Suprapubic skin (tissue), 4 donors: ENCODE data around the gene PTPRCAP. TPM values are rescaled to one million over a fixed set of nuclear protein-coding genes. Genes with fewer than 3 reads are reported as not detected.

Experiments
- DNase-seq, 2 donors: peaks; one replicate each; pipeline ENCODE4 v3.0.0-alpha.2; 2019; ENCODE audit warnings: low spot score in 2 of 2
- H3K27ac ChIP-seq: fragments of 200-600 bp; sonication (generic); one replicate; pipeline ENCODE4 v1.5.1; 2019
- H3K27me3 ChIP-seq: fragments of 200-600 bp; sonication (generic); one replicate; pipeline ENCODE4 v1.5.1; 2019
- H3K36me3 ChIP-seq: fragments of 200-600 bp; sonication (generic); one replicate; pipeline ENCODE4 v1.5.1; 2019
- H3K4me1 ChIP-seq: fragments of 200-600 bp; sonication (generic); one replicate; pipeline ENCODE4 v1.5.1; 2019
- H3K4me3 ChIP-seq: fragments of 200-600 bp; sonication (generic); one replicate; pipeline ENCODE4 v1.5.1; 2019; ENCODE audit warnings: mild to moderate bottlenecking
- H3K9me3 ChIP-seq: fragments of 200-600 bp; sonication (generic); one replicate; pipeline ENCODE4 v1.5.1; 2019
- CTCF ChIP-seq, 2 donors: fragments of 200-600 bp in 1 of 2; fragments of 450-650 bp in 1 of 2; sonication (generic) in 1 of 2; IDR thresholded peaks; one replicate each; pipeline ENCODE4 v1.5.1; 2016 to 2019; ENCODE audit warnings: antibody characterized with exemption in 2 of 2, mild to moderate bottlenecking in 1 of 2, moderate library complexity in 1 of 2
- EP300 ChIP-seq: sonication (generic); formaldehyde crosslinking; IDR thresholded peaks from one replicate; pipeline ENCODE4 v1.6.1; 2017; ENCODE audit warnings: antibody characterized with exemption
- POLR2A ChIP-seq, 2 donors: fragments of 450-650 bp; IDR thresholded peaks; one replicate each; pipeline ENCODE4 v1.6.1; 2017; ENCODE audit warnings: antibody characterized with exemption in 2 of 2, mild to moderate bottlenecking in 2 of 2, moderate library complexity in 2 of 2
- POLR2AphosphoS5 ChIP-seq, 3 donors: sonication (generic); formaldehyde crosslinking; IDR thresholded peaks; one replicate each; pipeline ENCODE4 v1.6.1; 2017; ENCODE audit warnings: antibody characterized with exemption in 3 of 3
- WGBS: methylation state at CpG from one replicate; pipeline ENCODE4 v1.1.5; 2018; 5-methylcytosine and 5-hydroxymethylcytosine counted together
- total RNA-seq, 4 donors: library from RNA; depleted of rRNA; stranded (reverse); fragments of >200 nt; gene quantifications; one replicate each; pipeline ENCODE4 v1.1.0, GENCODE V29; 2016

The PTPRCAP gene
- total RNA-seq, 4 donors from 2014 or later, result 0.59 to 4.3 (median 2.0) TPM

GRCh38 chr11:67400942-67401494, 36.5 kb downstream of the PTPRCAP start:
- 17% methylated on average over 1 of the region's 27 CpGs for WGBS

GRCh38 chr11:67400251-67400941, 37.1 kb downstream of the PTPRCAP start:
- TF ChIP-seq POLR2AphosphoS5 (IDR thresholded peaks at IDR 0.05), result no peak
- TF ChIP-seq POLR2A (IDR thresholded peaks at IDR 0.05), result no peak
- TF ChIP-seq CTCF (IDR thresholded peaks at IDR 0.05), result no peak
- no peak for TF ChIP-seq EP300
- WGBS, result 20% methylated on average over 13 of the region's 23 CpGs
- DNase-seq, result no peak
- H3K27ac ChIP-seq, result peak overlapping the region; percentile 96
- no peaks in the 10 kb centered on the region for H3K27me3 ChIP-seq
- peaks cover 41% of the 10 kb centered on the region for H3K4me1 ChIP-seq
- peaks cover 43% of the 10 kb centered on the region for H3K36me3 ChIP-seq
- H3K9me3 ChIP-seq, result no peaks in the 10 kb centered on the region
- peak overlapping the region; percentile 90 for H3K4me3 ChIP-seq

More at GRCh38 chr11:67400942-67401494, 36.5 kb downstream of the PTPRCAP start:
- Histone ChIP-seq H3K36me3 (peaks cover 37% of the 10 kb centered on the region), H3K27ac (peak overlapping the region; percentile 96), H3K4me3 (peak overlapping the region; percentile 90), H3K4me1 (peaks cover 41% of the 10 kb centered on the region), H3K27me3 (no peaks in the 10 kb centered on the region), H3K9me3 (no peaks in the 10 kb centered on the region)
- TF ChIP-seq POLR2AphosphoS5 (IDR thresholded peaks at IDR 0.05) (no peak), POLR2A (IDR thresholded peaks at IDR 0.05) (no peak), CTCF (IDR thresholded peaks at IDR 0.05) (no peak), EP300 (no peak)
- no peak for DNase-seq

GRCh38 chr11:67398661-67399563, 38.6 kb downstream of the PTPRCAP start:
- no peak overlapping the region for H3K4me3 ChIP-seq
- WGBS, result 87% methylated on average over 6 of the region's 31 CpGs
- TF ChIP-seq EP300 (no peak), CTCF (IDR thresholded peaks at IDR 0.05) (no peak), POLR2AphosphoS5 (IDR thresholded peaks at IDR 0.05) (no peak), POLR2A (IDR thresholded peaks at IDR 0.05) (no peak)
- H3K27me3 ChIP-seq, result no peaks in the 10 kb centered on the region
- no peak overlapping the region for H3K27ac ChIP-seq
- peaks cover 44% of the 10 kb centered on the region for H3K36me3 ChIP-seq
- no peak for DNase-seq
- no peaks in the 10 kb centered on the region for H3K9me3 ChIP-seq
- peaks cover 41% of the 10 kb centered on the region for H3K4me1 ChIP-seq

- Histone ChIP-seq H3K27me3 (no peaks in the 10 kb centered on the region), H3K27ac (no peak overlapping the region), H3K9me3 (no peaks in the 10 kb centered on the region), H3K4me3 (no peak overlapping the region), H3K36me3 (peaks cover 50% of the 10 kb centered on the region), H3K4me1 (peaks cover 41% of the 10 kb centered on the region)
- DNase-seq, result no peak
- 77% methylated on average over 24 of the region's 24 CpGs for WGBS
- TF ChIP-seq EP300, result no peak
- no peak for TF ChIP-seq CTCF (IDR thresholded peaks at IDR 0.05)
- no peak for TF ChIP-seq POLR2A (IDR thresholded peaks at IDR 0.05)
- no peak for TF ChIP-seq POLR2AphosphoS5 (IDR thresholded peaks at IDR 0.05)
Observed at GRCh38 chr11:67397986-67398660, 39.4 kb downstream of the PTPRCAP start.
